H1 (cell line): ENCODE results near the gene SNX19. TPM values are rescaled to one million over a fixed set of nuclear protein-coding genes. Genes with fewer than 3 reads are reported as not detected.

Source experiments
- RBBP5 ChIP-seq: IDR thresholded peaks from 2 replicates; pipeline ENCODE4 v1.7.1; 2012; ENCODE audit warnings: low read depth, mild to moderate bottlenecking, inconsistent platforms, low read length, moderate library complexity, borderline replicate concordance
- SIX5 ChIP-seq: IDR thresholded peaks from 2 replicates; pipeline ENCODE4 v1.6.1; 2011; ENCODE audit warnings: mild to moderate bottlenecking, low read depth, low read length
- TBP ChIP-seq: IDR thresholded peaks from 2 replicates; pipeline ENCODE4 v1.6.1; 2011; ENCODE audit warnings: low read depth, low read length, improper control_type of control experiment
- ZNF274 ChIP-seq: IDR thresholded peaks from 2 replicates; pipeline ENCODE4 v1.7.0; 2012; ENCODE audit warnings: low read length, borderline replicate concordance; ENCODE audit errors: extremely low read depth
- polyA plus RNA-seq, 7 experiments: library from polyadenylated mRNA; depleted of rRNA in 3 of 7; stranded (reverse) in 5 of 7; unstranded in 2 of 7; fragments of >200 nt in 5 of 7; fragments of 200-250 nt in 2 of 7; gene quantifications; 1 replicate in 5 of 7; 2 replicates in 1 of 7; 4 replicates in 1 of 7; pipeline versions ENCODE4 v1.2.1 to v1.2.3, GENCODE V29; 2011 to 2013; ENCODE audit warnings: missing spikeins in 2 of 7, mixed read lengths in 2 of 7
- total RNA-seq: library from RNA; stranded (reverse); fragmentation: NEBNext Ultra II Directional; extraction: Animal tissue kit (Norgen Biotek cat#: 25700); gene quantifications from 2 replicates; pipeline ENCODE4 v1.2.1, GENCODE V29; 2021
- TF ChIP-seq, protein P1 (sequence below): IDR thresholded peaks from 2 replicates; pipeline ENCODE4 v1.6.1; 2012; ENCODE audit warnings: inconsistent platforms
- TF ChIP-seq, protein P2 (sequence below): fragments of 300-600 bp; sonication (generic); IDR thresholded peaks from 2 replicates; pipeline ENCODE4 v1.7.1; 2012; ENCODE audit warnings: low read length, moderate library complexity, mild to moderate bottlenecking, inconsistent platforms; ENCODE audit not compliant: insufficient replicate concordance

The SNX19 gene
- total and polyA plus RNA-seq, 2 of the 8 experiments (the other 6 are each of a cell fraction or from before 2014, with no cell fraction given), result 15.0 to 25.2 TPM

DNA sequence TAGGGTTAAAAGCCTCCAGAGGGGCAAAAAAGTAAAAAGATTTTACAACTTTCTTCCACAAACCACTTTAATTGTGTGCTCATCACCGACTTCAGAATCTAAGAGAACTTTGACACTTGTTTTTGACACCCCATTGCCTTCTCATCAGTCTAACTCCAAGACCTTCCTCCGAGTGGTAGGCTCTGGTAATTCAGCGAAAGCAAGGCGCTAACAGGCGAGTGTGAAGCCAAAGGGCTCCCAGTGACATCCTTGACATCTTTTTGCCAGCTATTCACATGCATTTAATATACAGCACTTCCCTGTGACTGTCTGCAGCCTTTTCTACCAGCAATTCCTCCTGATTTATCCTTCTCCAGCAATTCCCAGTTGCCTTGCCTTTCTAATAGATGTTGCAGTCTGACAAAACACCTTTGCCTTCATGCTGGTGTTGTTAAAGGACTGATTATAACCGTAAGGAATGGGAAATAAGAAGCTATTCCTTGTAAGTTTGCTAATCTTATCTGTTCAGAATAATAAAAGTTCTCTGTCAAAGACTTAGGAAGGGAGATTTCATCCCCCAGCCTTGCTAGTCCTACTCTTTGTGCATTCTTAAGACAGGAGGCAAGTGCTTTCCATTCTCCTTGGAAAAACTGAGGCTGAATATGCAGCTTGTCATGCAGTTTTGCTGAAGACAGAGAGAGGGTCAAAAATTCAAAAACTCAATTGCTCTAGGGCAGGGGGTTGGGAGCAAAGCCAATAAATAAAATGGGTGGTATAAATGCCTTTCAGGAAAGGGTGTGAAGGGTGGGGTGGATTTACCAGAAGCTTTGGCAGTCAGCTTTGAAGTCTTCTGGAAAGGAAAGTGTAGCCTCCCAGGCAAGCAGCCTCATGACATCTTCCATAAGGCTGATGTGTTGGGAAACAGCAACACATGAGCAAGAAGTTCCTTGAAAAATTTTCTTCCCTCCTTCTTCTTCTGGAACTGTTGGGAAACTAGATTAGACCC, 39.1 kb downstream of the SNX19 start (continued):
- TF ChIP-seq ZNF274 (no peak), RBBP5 (no peak), TBP (no peak), SIX5 (no peak)
- TF ChIP-seq, protein P1, sequence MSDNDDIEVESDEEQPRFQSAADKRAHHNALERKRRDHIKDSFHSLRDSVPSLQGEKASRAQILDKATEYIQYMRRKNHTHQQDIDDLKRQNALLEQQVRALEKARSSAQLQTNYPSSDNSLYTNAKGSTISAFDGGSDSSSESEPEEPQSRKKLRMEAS, result no peak
- TF ChIP-seq, protein P2, sequence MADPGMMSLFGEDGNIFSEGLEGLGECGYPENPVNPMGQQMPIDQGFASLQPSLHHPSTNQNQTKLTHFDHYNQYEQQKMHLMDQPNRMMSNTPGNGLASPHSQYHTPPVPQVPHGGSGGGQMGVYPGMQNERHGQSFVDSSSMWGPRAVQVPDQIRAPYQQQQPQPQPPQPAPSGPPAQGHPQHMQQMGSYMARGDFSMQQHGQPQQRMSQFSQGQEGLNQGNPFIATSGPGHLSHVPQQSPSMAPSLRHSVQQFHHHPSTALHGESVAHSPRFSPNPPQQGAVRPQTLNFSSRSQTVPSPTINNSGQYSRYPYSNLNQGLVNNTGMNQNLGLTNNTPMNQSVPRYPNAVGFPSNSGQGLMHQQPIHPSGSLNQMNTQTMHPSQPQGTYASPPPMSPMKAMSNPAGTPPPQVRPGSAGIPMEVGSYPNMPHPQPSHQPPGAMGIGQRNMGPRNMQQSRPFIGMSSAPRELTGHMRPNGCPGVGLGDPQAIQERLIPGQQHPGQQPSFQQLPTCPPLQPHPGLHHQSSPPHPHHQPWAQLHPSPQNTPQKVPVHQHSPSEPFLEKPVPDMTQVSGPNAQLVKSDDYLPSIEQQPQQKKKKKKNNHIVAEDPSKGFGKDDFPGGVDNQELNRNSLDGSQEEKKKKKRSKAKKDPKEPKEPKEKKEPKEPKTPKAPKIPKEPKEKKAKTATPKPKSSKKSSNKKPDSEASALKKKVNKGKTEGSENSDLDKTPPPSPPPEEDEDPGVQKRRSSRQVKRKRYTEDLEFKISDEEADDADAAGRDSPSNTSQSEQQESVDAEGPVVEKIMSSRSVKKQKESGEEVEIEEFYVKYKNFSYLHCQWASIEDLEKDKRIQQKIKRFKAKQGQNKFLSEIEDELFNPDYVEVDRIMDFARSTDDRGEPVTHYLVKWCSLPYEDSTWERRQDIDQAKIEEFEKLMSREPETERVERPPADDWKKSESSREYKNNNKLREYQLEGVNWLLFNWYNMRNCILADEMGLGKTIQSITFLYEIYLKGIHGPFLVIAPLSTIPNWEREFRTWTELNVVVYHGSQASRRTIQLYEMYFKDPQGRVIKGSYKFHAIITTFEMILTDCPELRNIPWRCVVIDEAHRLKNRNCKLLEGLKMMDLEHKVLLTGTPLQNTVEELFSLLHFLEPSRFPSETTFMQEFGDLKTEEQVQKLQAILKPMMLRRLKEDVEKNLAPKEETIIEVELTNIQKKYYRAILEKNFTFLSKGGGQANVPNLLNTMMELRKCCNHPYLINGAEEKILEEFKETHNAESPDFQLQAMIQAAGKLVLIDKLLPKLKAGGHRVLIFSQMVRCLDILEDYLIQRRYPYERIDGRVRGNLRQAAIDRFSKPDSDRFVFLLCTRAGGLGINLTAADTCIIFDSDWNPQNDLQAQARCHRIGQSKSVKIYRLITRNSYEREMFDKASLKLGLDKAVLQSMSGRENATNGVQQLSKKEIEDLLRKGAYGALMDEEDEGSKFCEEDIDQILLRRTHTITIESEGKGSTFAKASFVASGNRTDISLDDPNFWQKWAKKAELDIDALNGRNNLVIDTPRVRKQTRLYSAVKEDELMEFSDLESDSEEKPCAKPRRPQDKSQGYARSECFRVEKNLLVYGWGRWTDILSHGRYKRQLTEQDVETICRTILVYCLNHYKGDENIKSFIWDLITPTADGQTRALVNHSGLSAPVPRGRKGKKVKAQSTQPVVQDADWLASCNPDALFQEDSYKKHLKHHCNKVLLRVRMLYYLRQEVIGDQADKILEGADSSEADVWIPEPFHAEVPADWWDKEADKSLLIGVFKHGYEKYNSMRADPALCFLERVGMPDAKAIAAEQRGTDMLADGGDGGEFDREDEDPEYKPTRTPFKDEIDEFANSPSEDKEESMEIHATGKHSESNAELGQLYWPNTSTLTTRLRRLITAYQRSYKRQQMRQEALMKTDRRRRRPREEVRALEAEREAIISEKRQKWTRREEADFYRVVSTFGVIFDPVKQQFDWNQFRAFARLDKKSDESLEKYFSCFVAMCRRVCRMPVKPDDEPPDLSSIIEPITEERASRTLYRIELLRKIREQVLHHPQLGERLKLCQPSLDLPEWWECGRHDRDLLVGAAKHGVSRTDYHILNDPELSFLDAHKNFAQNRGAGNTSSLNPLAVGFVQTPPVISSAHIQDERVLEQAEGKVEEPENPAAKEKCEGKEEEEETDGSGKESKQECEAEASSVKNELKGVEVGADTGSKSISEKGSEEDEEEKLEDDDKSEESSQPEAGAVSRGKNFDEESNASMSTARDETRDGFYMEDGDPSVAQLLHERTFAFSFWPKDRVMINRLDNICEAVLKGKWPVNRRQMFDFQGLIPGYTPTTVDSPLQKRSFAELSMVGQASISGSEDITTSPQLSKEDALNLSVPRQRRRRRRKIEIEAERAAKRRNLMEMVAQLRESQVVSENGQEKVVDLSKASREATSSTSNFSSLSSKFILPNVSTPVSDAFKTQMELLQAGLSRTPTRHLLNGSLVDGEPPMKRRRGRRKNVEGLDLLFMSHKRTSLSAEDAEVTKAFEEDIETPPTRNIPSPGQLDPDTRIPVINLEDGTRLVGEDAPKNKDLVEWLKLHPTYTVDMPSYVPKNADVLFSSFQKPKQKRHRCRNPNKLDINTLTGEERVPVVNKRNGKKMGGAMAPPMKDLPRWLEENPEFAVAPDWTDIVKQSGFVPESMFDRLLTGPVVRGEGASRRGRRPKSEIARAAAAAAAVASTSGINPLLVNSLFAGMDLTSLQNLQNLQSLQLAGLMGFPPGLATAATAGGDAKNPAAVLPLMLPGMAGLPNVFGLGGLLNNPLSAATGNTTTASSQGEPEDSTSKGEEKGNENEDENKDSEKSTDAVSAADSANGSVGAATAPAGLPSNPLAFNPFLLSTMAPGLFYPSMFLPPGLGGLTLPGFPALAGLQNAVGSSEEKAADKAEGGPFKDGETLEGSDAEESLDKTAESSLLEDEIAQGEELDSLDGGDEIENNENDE, result no peak
- TF ChIP-seq, all 59 proteins: peak for 0
